K562 (cell line): ENCODE measurements around the gene GNB2. TPM values are rescaled to one million over a fixed set of nuclear protein-coding genes. Genes with fewer than 3 reads are reported as not detected.

Experiments used
- JUND ChIP-seq, 2 experiments: IDR thresholded peaks; 2 replicates in 1 of 2; 3 replicates in 1 of 2; pipeline ENCODE4 v1.6.1; 2011; ENCODE audit warnings: borderline replicate concordance in 2 of 2, low read depth in 2 of 2, low read length in 2 of 2, improper control_type of control experiment in 1 of 2, missing biosample characterization in 1 of 2, missing genetic modification characterization in 1 of 2, missing genetic modification reagents in 1 of 2
- SIRT6 ChIP-seq: IDR thresholded peaks from one replicate; pipeline ENCODE4 v1.6.1; 2012; ENCODE audit warnings: low read depth, mild to moderate bottlenecking, control low read depth, inconsistent platforms, low read length, moderate library complexity
- polyA plus RNA-seq, 8 experiments: library from polyadenylated mRNA; depleted of rRNA in 4 of 8; stranded (reverse) in 5 of 8; unstranded in 3 of 8; fragments of >200 nt; fragmentation: Nextera tagmentation in 2 of 8; fragmentation: Illumina TruSeq in 1 of 8; extraction: Ambion mirVana in 2 of 8; extraction: Trizol in 1 of 8; gene quantifications; 2 replicates each; pipeline versions ENCODE4 v1.2.1 to v1.2.3, GENCODE V29; 2011 to 2014; ENCODE audit warnings: inconsistent platforms in 1 of 8, missing spikeins in 1 of 8
- total RNA-seq, 7 experiments: library from RNA; depleted of rRNA in 6 of 7; stranded (reverse); fragments of >200 nt in 6 of 7; fragmentation: Illumina TruSeq in 2 of 7; extraction: Trizol in 2 of 7; gene quantifications; 2 replicates each; pipeline versions ENCODE4 v1.2.1 to v1.2.3, GENCODE V29; 2011 to 2021; ENCODE audit warnings: low replicate concordance in 1 of 7
- TF ChIP-seq, protein P1 (sequence below): fragments of 450-650 bp; IDR thresholded peaks from 2 replicates; pipeline ENCODE4 v1.6.1; 2016; ENCODE audit warnings: borderline replicate concordance
- TF ChIP-seq, protein P2 (sequence below): fragments of 200-600 bp; sonication (generic); IDR thresholded peaks from one replicate; pipeline ENCODE4 v1.6.1; 2012; ENCODE audit warnings: mild to moderate bottlenecking, low read depth, low read length, inconsistent platforms
- TF ChIP-seq, protein P3 (sequence below): fragments of 200-800 bp; sonication (Bioruptor generic); IDR thresholded peaks from 2 replicates; pipeline ENCODE4 v1.6.1; 2017; ENCODE audit warnings: missing genetic modification characterization, missing compliant biosample characterization

The GNB2 gene
- total and polyA plus RNA-seq, 9 of the 15 experiments (the other 6 are each of a cell fraction or from before 2014, with no cell fraction given), result 0.65 to 320 (median 104) TPM

DNA sequence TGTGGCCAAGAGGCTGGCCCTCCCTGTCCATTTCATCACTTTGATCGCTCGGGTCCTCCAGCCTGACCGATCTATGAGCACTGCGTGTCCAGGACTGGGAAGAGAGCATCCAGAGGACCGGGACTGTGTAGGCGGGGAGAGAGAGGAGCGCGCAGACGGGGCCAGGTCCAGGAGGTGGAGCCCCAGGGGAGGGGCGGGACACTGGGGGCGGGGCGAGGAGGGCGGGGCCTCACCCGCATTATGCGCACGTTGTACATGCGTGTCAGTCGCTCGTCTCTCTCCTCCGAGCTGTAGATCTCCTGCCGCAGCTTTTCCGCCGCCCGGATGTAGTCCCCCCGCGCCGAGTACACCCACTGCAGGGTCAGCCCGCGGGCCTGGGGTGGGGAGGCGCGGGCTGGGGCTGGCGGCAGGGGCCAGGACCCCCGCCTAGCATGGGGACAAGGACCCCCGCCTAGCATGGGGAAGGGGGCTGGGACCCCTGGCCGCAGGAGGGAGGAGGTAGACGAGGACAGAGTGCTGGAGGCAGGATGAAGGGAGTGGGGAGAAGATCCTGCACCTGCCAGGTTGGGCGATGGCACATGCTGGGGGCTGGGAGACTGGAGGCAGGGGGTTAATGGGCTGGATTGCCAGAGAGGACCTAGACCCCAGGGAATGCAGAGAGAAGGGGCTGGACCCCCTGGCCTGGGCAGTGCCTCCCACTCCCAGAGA, 46.9 kb upstream of the GNB2 start (continued):
- TF ChIP-seq, protein P1, sequence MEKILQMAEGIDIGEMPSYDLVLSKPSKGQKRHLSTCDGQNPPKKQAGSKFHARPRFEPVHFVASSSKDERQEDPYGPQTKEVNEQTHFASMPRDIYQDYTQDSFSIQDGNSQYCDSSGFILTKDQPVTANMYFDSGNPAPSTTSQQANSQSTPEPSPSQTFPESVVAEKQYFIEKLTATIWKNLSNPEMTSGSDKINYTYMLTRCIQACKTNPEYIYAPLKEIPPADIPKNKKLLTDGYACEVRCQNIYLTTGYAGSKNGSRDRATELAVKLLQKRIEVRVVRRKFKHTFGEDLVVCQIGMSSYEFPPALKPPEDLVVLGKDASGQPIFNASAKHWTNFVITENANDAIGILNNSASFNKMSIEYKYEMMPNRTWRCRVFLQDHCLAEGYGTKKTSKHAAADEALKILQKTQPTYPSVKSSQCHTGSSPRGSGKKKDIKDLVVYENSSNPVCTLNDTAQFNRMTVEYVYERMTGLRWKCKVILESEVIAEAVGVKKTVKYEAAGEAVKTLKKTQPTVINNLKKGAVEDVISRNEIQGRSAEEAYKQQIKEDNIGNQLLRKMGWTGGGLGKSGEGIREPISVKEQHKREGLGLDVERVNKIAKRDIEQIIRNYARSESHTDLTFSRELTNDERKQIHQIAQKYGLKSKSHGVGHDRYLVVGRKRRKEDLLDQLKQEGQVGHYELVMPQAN, result 0 out of 2 replicates have a peak, but pooled peaks have one; percentile 21
- TF ChIP-seq, protein P2, sequence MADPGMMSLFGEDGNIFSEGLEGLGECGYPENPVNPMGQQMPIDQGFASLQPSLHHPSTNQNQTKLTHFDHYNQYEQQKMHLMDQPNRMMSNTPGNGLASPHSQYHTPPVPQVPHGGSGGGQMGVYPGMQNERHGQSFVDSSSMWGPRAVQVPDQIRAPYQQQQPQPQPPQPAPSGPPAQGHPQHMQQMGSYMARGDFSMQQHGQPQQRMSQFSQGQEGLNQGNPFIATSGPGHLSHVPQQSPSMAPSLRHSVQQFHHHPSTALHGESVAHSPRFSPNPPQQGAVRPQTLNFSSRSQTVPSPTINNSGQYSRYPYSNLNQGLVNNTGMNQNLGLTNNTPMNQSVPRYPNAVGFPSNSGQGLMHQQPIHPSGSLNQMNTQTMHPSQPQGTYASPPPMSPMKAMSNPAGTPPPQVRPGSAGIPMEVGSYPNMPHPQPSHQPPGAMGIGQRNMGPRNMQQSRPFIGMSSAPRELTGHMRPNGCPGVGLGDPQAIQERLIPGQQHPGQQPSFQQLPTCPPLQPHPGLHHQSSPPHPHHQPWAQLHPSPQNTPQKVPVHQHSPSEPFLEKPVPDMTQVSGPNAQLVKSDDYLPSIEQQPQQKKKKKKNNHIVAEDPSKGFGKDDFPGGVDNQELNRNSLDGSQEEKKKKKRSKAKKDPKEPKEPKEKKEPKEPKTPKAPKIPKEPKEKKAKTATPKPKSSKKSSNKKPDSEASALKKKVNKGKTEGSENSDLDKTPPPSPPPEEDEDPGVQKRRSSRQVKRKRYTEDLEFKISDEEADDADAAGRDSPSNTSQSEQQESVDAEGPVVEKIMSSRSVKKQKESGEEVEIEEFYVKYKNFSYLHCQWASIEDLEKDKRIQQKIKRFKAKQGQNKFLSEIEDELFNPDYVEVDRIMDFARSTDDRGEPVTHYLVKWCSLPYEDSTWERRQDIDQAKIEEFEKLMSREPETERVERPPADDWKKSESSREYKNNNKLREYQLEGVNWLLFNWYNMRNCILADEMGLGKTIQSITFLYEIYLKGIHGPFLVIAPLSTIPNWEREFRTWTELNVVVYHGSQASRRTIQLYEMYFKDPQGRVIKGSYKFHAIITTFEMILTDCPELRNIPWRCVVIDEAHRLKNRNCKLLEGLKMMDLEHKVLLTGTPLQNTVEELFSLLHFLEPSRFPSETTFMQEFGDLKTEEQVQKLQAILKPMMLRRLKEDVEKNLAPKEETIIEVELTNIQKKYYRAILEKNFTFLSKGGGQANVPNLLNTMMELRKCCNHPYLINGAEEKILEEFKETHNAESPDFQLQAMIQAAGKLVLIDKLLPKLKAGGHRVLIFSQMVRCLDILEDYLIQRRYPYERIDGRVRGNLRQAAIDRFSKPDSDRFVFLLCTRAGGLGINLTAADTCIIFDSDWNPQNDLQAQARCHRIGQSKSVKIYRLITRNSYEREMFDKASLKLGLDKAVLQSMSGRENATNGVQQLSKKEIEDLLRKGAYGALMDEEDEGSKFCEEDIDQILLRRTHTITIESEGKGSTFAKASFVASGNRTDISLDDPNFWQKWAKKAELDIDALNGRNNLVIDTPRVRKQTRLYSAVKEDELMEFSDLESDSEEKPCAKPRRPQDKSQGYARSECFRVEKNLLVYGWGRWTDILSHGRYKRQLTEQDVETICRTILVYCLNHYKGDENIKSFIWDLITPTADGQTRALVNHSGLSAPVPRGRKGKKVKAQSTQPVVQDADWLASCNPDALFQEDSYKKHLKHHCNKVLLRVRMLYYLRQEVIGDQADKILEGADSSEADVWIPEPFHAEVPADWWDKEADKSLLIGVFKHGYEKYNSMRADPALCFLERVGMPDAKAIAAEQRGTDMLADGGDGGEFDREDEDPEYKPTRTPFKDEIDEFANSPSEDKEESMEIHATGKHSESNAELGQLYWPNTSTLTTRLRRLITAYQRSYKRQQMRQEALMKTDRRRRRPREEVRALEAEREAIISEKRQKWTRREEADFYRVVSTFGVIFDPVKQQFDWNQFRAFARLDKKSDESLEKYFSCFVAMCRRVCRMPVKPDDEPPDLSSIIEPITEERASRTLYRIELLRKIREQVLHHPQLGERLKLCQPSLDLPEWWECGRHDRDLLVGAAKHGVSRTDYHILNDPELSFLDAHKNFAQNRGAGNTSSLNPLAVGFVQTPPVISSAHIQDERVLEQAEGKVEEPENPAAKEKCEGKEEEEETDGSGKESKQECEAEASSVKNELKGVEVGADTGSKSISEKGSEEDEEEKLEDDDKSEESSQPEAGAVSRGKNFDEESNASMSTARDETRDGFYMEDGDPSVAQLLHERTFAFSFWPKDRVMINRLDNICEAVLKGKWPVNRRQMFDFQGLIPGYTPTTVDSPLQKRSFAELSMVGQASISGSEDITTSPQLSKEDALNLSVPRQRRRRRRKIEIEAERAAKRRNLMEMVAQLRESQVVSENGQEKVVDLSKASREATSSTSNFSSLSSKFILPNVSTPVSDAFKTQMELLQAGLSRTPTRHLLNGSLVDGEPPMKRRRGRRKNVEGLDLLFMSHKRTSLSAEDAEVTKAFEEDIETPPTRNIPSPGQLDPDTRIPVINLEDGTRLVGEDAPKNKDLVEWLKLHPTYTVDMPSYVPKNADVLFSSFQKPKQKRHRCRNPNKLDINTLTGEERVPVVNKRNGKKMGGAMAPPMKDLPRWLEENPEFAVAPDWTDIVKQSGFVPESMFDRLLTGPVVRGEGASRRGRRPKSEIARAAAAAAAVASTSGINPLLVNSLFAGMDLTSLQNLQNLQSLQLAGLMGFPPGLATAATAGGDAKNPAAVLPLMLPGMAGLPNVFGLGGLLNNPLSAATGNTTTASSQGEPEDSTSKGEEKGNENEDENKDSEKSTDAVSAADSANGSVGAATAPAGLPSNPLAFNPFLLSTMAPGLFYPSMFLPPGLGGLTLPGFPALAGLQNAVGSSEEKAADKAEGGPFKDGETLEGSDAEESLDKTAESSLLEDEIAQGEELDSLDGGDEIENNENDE, result no peak
- TF ChIP-seq JUND (IDR thresholded peaks at IDR 0.05; ENCODE audit: borderline replicate concordance, low read depth, low read length), result no peak; the same call in 1 of the 2 replicates
- TF ChIP-seq JUND (tag; IDR thresholded peaks at IDR 0.05; ENCODE audit: borderline replicate concordance, low read depth, low read length), result no peak
- TF ChIP-seq SIRT6, result no peak
- TF ChIP-seq, protein P3, sequence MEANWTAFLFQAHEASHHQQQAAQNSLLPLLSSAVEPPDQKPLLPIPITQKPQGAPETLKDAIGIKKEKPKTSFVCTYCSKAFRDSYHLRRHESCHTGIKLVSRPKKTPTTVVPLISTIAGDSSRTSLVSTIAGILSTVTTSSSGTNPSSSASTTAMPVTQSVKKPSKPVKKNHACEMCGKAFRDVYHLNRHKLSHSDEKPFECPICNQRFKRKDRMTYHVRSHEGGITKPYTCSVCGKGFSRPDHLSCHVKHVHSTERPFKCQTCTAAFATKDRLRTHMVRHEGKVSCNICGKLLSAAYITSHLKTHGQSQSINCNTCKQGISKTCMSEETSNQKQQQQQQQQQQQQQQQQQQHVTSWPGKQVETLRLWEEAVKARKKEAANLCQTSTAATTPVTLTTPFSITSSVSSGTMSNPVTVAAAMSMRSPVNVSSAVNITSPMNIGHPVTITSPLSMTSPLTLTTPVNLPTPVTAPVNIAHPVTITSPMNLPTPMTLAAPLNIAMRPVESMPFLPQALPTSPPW, result peak; percentile 72
